A673 (cell line): ENCODE measurements around the gene LGALS7. TPM values are rescaled to one million over a fixed set of nuclear protein-coding genes. Genes with fewer than 3 reads are reported as not detected.
"Not testable (repeated sequence)": the region's sequence is repeated elsewhere in the genome, so short reads cannot be mapped to it uniquely, and the experiment has no call there.

Experiments
- BruUV-seq: library from RNA; stranded (reverse); fragments of 400-500 nt; replicated peaks from 2 replicates; lab custom pipeline; 2021; lab: Mats Ljungman, UMichigan
- CTCF ChIA-PET: fragments of 300-600 bp; sonication (Branson Sonifier 250); formaldehyde crosslinking; loops from one replicate; lab custom pipeline; 2022; ENCODE audit warnings: antibody characterized with exemption; lab: Charles Lee
- POLR2A ChIA-PET: fragments of 300-600 bp; sonication (Branson Sonifier 250); formaldehyde crosslinking; loops from one replicate; lab custom pipeline; 2022; ENCODE audit warnings: antibody characterized with exemption; ENCODE audit not compliant: low non-redundant PET; lab: Charles Lee
- DNase-seq: peaks from one replicate; pipeline ENCODE4 v3.0.0-alpha.2; 2015; ENCODE audit warnings: low spot score
- H3K27ac ChIP-seq: fragments of 200-600 bp; sonication (generic); 2 replicates; pipeline ENCODE4 v1.5.1; 2016; ENCODE audit warnings: mixed run types, low read depth, mild to moderate bottlenecking, mixed read lengths, antibody characterized with exemption, low read length; ENCODE audit not compliant: poor library complexity, severe bottlenecking
- H3K27me3 ChIP-seq: fragments of 200-600 bp; sonication (generic); replicated peaks from 2 replicates; pipeline ENCODE4 v1.6.1; 2017; ENCODE audit warnings: mixed run types, low read depth, mild to moderate bottlenecking, mixed read lengths, antibody characterized with exemption, low read length; ENCODE audit not compliant: insufficient read depth, poor library complexity
- H3K36me3 ChIP-seq: fragments of 200-600 bp; sonication (generic); 2 replicates; pipeline ENCODE4 v1.6.1; 2016; ENCODE audit warnings: mixed run types, mild to moderate bottlenecking, mixed read lengths, antibody characterized with exemption, low read length; ENCODE audit not compliant: insufficient read depth, poor library complexity, severe bottlenecking
- H3K4me1 ChIP-seq: fragments of 200-600 bp; sonication (generic); 2 replicates; pipeline ENCODE4 v1.6.1; 2017; ENCODE audit warnings: mixed run types, mild to moderate bottlenecking, mixed read lengths, antibody characterized with exemption, low read length; ENCODE audit not compliant: insufficient read depth, poor library complexity, severe bottlenecking
- H3K4me3 ChIP-seq: fragments of 200-600 bp; sonication (generic); 2 replicates; pipeline ENCODE4 v1.5.1; 2016; ENCODE audit warnings: low read depth, mixed run types, mild to moderate bottlenecking, mixed read lengths, low read length; ENCODE audit not compliant: poor library complexity, severe bottlenecking
- H3K9me3 ChIP-seq: fragments of 200-600 bp; sonication (generic); 2 replicates; pipeline ENCODE4 v1.6.1; 2016; ENCODE audit warnings: mixed run types, low read depth, mild to moderate bottlenecking, mixed read lengths, antibody characterized with exemption, low read length; ENCODE audit not compliant: poor library complexity, severe bottlenecking
- EZH2 ChIP-seq: fragments of 200-600 bp; sonication (generic); IDR thresholded peaks from 2 replicates; pipeline ENCODE4 v1.6.1; 2017; ENCODE audit warnings: borderline replicate concordance, low read depth, mild to moderate bottlenecking, mixed read lengths, antibody characterized with exemption, low read length; ENCODE audit not compliant: poor library complexity, severe bottlenecking
- intact Hi-C: fragments of 100-400 bp; cut with micrococcal nuclease; formaldehyde crosslinking; loops from one replicate; pipeline ENCODE4 v1.10.0; 2022; ENCODE audit not compliant: unreplicated experiment
- total RNA-seq: library from RNA; stranded (reverse); gene quantifications from 2 replicates; pipeline ENCODE4 v1.2.3, GENCODE V29; 2021
- TF ChIP-seq, protein P1 (sequence below): fragments of 300-800, 200-600 bp; sonication (generic); conservative IDR thresholded peaks from 2 replicates; pipeline ENCODE4 v1.5.1; 2017; ENCODE audit warnings: low read depth, mild to moderate bottlenecking, antibody characterized with exemption, low read length, moderate library complexity, mixed read lengths

The LGALS7 gene
- total RNA-seq, 1 experiment from 2014 or later, result not detected

DNA sequence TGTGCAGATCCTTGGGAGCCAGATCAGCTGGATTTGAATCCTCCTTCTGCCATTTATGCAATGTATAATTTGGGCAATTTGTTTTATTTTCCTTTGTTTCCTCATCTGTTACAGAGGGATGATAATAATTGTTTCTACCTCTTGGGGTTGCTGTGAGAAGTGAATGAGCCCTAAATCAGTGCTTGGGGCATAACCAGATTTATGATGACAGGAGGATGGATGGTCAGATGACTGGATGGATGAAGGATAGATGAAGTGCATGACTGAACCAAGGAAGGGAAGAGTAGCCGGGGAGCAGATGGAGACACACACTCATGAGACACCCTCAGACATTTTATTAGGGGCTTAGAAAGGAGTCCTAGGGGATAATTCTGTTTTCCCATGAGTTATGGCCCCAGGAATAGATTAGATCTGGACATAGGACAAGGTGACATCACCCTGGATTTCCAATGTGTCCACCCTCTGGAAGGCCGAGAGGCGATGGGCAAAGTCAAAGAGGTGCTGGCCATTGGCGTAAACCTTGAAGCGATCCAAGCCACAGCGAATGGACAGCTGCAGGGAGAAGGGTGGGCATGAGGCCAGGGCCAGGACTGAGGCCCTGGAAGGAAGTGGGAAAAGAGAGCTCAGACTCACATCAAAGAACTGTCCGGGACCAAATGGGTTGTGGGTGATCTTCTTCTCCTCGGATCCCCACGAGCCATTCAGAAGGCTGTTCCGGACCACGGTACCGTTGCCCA lies 28.2 kb upstream of the LGALS7 start:
- POLR2A ChIA-PET, result no interaction called here
- no TSS peak for BruUV-seq
- CTCF ChIA-PET, result interaction anchor here (0.9 kb wide), 1 partner anchor 399 kb away, joined by 4 read pairs; the partner anchor contains the start of gene FAM98C

DNA sequence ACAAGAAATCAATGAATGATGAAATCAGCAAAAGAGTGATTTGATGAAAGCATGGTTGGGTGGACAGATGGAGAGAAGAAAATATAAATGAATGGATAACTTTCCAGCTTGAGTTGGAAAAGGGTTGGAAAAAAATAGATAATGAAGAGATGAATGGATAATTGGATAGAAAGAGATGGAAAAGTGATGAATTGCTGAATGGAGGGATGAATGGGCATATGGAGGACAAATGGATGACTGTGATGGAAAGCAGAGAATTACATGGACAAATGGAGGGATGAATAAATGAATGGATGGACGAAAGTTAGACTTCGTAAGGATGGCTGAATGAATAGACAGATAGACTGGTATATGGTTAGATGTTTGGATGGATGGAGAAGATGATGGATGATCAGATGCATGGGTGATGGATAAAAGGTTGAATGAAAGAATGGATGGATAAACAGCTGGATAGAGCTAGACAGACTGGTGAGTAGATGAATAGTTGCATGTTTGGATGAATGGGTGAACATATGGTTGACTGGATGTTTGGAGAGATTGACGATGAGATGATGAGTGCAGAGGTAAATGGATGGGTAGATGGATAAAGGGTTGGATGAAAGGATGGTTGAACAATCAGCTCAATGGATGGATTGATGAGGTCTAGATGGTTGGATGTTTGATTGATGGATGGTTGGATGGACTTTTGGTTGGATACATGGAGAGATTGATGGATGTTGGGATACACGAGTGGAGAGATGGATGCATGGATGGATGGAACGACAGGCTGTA lies 27.4 kb upstream of the LGALS7 start:
- intact Hi-C loops, result no loop called here
- H3K27ac ChIP-seq, result no peak overlapping the region
- DNase-seq, result no peak
- no TSS peak for BruUV-seq
- H3K9me3 ChIP-seq, result no peaks in the 10 kb centered on the region
- no peak overlapping the region for H3K4me3 ChIP-seq
- no peak for TF ChIP-seq EZH2
- TF ChIP-seq, protein P1, sequence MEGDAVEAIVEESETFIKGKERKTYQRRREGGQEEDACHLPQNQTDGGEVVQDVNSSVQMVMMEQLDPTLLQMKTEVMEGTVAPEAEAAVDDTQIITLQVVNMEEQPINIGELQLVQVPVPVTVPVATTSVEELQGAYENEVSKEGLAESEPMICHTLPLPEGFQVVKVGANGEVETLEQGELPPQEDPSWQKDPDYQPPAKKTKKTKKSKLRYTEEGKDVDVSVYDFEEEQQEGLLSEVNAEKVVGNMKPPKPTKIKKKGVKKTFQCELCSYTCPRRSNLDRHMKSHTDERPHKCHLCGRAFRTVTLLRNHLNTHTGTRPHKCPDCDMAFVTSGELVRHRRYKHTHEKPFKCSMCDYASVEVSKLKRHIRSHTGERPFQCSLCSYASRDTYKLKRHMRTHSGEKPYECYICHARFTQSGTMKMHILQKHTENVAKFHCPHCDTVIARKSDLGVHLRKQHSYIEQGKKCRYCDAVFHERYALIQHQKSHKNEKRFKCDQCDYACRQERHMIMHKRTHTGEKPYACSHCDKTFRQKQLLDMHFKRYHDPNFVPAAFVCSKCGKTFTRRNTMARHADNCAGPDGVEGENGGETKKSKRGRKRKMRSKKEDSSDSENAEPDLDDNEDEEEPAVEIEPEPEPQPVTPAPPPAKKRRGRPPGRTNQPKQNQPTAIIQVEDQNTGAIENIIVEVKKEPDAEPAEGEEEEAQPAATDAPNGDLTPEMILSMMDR, result no peak
- no peaks in the 10 kb centered on the region for H3K4me1 ChIP-seq
- CTCF ChIA-PET, result no interaction called here
- H3K36me3 ChIP-seq, result no peaks in the 10 kb centered on the region
- POLR2A ChIA-PET, result no interaction called here
- H3K27me3 ChIP-seq, result no peaks in the 10 kb centered on the region

More for the DNA sequence above, 28.2 kb upstream of the LGALS7 start:
- no peak for DNase-seq
- H3K4me3 ChIP-seq, result no peak overlapping the region
- H3K4me1 ChIP-seq, result no peaks in the 10 kb centered on the region
- H3K36me3 ChIP-seq, result no peaks in the 10 kb centered on the region
- TF ChIP-seq EZH2, result no peak
- TF ChIP-seq, protein P1, result no peak
- no peaks in the 10 kb centered on the region for H3K27me3 ChIP-seq
- intact Hi-C loops, result no loop called here
- no peak overlapping the region for H3K27ac ChIP-seq
- H3K9me3 ChIP-seq, result no peaks in the 10 kb centered on the region

DNA sequence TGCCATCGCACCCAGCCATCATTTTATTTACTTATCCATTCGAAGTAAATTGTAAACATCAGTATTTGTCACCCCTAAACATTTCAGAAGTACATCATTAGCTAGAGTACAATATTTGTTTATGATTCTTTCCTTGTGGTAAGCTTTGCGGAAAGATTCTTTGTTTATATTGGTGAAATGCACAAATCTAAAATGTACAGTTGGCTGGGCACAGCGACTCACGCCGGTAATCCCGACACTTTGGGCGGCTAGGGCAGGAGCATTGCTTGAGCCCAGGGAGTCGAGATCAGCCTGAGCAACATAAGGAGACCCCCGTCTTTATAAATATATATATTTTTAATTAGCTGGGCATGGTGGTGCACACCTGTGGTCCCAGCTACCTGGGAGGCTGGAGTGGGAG lies 25.8 kb upstream of the LGALS7 start:
- no TSS peak for BruUV-seq
- no peaks in the 10 kb centered on the region for H3K36me3 ChIP-seq
- no peak overlapping the region for H3K27ac ChIP-seq
- intact Hi-C loops, result no loop called here
- H3K27me3 ChIP-seq, result no peaks in the 10 kb centered on the region
- no peak overlapping the region for H3K4me3 ChIP-seq
- H3K9me3 ChIP-seq, result no peaks in the 10 kb centered on the region
- TF ChIP-seq, protein P1, result no peak
- no peak for TF ChIP-seq EZH2
- CTCF ChIA-PET, result no interaction called here
- H3K4me1 ChIP-seq, result no peaks in the 10 kb centered on the region
- no peak for DNase-seq
- POLR2A ChIA-PET, result no interaction called here

DNA sequence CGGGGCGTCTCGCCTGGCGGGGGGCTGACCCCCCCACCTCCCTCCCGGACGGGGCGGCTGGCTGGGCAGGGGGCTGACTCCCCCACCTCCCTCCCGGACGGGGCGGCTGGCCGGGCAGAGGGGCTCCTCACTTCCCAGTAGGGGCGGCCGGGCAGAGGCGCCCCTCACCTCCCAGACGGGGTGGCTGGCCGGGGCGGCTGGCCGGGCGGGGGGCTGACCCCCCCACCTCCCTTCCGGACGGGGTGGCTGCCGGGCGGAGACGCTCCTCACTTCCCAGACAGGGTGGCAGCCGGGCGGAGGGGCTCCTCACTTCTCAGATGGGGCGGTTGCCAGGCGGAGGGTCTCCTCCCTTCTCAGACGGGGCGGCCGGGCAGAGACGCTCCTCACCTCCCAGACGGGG lies 24.5 kb upstream of the LGALS7 start:
- DNase-seq, H3K9me3 ChIP-seq, H3K27me3 ChIP-seq, H3K4me3 ChIP-seq, POLR2A ChIA-PET, H3K36me3 ChIP-seq, CTCF ChIA-PET, H3K27ac ChIP-seq, BruUV-seq, intact Hi-C loops, H3K4me1 ChIP-seq: not testable (repeated sequence)
